LNCAP (cell line): ENCODE results near the gene UCK2.

ENCODE experiments used
- CTCF ChIP-seq: fragments of 450-650 bp; IDR thresholded peaks from 2 replicates; pipeline ENCODE4 v1.5.1; 2017; ENCODE audit warnings: mild to moderate bottlenecking

Gene UCK2

GRCh38 chr1:165942062-165942461 lies 114.6 kb downstream of the UCK2 start:
- no peak for TF ChIP-seq CTCF

GRCh38 chr1:165942927-165943597 lies 115.6 kb downstream of the UCK2 start:
- TF ChIP-seq CTCF = no peak

GRCh38 chr1:165945911-165946310 lies 118.5 kb downstream of the UCK2 start:
- TF ChIP-seq CTCF = no peak

- no peak for TF ChIP-seq CTCF
Measured at GRCh38 chr1:165947797-165948455, 120.5 kb downstream of the UCK2 start.

- no peak for TF ChIP-seq CTCF
Measured at GRCh38 chr1:165949335-165950130, 122.1 kb downstream of the UCK2 start.

GRCh38 chr1:165954940-165955339 lies 127.5 kb downstream of the UCK2 start:
- no peak for TF ChIP-seq CTCF

- no peak for TF ChIP-seq CTCF
Measured at GRCh38 chr1:165958306-165958705, 130.9 kb downstream of the UCK2 start.
